Measurements from ENCODE around the gene WDR72.
"Not testable (repeated sequence)": the region's sequence is repeated elsewhere in the genome, so short reads cannot be mapped to it uniquely, and the experiment has no call there.

WDR72 gene

DNA sequence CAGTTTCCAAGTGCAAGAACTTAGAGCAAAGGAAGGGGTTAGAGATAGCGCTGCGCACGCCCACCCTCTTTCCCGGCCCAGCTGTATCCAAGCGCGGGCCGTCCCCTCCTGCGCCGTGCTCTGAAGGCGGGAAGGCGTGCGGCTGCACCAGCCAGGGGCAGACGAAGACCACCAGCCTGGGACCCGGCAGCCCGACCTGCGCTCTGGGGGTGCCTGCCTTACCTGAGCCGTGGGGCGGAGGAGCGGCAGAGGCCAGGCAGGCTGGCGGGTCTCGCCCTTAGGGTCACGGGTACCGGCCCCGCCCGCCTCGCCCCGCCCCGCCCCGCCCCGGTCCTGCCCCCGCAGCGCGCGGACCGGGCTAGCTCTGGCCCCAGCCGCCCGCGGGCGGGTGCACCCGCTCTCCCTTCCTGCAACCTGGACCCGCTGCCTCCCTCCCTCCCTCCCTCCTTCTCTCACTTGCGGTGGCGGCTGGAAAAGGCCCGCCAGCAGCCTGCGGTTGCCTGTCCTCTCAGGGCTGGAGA is at the start of gene WDR72:
TSS of gene WDR72 (minus strand) at position 253 of the 521 bp plus-strand sequence. CDS start 26,514 bp downstream, outside the sequence.
- DNase-seq, result no peak

GRCh38 chr15:53808058-53808706 is 48.7 kb upstream of the WDR72 start:
- no peak for DNase-seq

DNA sequence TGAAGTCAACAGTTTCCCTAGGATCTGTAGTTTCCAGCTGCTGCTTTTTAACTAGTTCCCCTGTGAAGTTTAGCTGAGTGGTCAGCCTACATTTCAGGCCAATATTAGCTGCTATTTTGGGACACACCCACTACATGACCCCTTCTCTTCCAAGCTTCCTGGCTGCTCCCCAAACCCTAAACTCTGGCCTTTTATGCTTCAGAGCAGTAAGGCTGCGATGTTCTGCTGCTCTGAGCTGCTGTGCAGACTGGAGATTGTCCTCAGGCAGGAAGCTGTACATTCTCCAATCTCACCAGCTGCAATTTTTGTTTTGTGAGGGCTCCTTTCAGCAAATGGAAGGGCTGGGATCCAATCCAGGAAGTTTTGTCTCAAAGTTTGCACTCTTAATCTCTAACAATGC is 48.0 kb upstream of the WDR72 start:
- DNase-seq, result no peak

GRCh38 chr15:53802672-53803071 is 43.2 kb upstream of the WDR72 start:
- DNase-seq, result no peak

DNA sequence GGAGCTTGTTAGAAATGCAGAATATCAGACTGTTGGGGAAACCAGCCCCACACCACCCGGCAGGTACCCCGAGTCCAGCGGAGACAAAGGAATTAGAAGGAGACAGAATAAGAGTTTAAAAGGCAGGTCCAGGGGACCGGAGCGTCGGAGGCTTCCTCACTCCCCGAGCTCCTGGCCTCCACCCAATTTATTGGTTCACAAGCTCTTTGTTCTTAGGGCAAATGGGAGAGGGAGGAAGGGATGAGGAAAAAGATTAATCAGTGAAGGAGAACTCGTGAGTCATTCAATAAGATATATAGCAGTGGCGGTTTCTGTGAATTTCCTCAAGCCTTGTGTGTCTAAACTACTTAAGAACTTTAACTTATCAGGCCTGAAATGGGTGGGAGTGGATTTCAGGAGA is 32.1 kb upstream of the WDR72 start:
- DNase-seq, result no peak

DNA sequence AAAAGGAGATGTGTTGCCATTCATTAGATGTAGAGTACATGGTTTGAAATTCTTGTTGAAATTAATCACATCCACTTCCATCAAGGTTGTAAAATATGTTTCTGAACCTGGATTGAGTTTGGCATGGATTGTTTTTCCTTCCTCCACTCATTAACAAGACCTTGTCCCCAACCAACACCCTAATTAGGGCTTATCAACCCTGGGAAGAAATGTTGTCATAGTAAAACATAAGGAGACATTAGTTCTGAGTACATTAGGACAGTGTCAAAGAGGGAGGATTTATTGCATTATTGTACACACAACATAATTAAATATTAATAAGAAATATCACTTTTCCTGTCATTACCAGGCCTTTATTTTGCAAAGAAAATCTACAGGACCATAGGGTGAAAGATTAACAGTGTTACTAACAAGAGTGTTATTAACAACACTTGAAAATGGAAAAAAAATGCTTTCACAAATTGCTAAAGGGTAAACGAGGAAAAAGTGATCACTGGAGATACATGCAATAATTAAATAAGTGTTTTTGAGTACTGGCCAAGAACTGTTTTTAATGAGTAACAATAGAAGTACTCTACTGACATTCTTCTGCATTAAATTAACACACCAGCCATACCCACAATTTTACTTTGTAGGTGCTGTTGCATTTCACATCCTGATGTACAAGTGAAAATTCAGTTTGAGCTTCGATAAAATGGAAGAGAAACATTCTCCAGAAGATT is 30.4 kb upstream of the WDR72 start:
- no peak for DNase-seq

GRCh38 chr15:53786401-53786800 is 26.9 kb upstream of the WDR72 start:
- DNase-seq, result no peak

- not testable (repeated sequence) for DNase-seq
Measured at GRCh38 chr15:53785241-53785640, 25.8 kb upstream of the WDR72 start.

- no peak for DNase-seq
Measured at GRCh38 chr15:53762916-53763315, 3.5 kb upstream of the WDR72 start.

- no peak for DNase-seq
Measured at GRCh38 chr15:53758412-53758811, 1.1 kb downstream of the WDR72 start.

DNA sequence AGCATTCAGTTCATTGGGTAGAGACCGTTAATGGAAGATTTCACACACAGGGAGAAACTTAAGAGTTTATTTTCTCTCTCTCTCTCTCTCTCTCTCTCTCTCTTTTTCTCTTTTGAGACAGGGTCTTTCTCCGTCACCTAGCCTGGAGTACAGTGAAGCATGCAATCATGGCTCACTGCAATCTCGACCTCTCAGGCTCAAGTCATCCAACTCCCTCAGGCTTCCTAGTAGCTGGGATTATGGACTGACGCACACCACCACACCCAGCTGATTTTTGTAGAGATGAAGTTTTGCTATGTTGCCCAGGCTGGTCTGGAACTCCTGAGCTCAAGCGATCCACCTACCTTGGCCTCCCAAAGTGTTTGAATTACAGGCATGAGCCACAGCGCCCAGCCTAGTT is 1.6 kb downstream of the WDR72 start:
- no peak for DNase-seq

GRCh38 chr15:53753813-53754212 is 5.7 kb downstream of the WDR72 start:
- DNase-seq, result no peak

DNA sequence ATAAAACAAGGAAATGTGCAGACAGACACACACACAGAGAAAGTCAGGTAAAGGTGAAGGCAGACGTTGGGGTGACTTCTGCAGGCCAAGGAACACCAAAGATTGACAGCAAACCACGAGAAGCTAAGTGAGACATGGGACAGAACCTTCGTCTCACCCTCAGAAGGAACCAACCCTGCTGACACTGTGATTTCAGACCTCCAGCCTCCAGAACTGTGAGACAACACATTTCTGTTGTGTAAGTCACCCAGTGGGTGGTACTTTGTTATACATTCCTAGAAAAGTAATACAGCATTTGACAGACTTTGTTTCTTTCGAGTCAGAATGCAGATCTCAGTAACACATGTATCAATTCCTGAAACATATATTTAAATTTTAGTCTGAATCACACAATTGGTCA is 7.1 kb downstream of the WDR72 start:
- no peak for DNase-seq

DNA sequence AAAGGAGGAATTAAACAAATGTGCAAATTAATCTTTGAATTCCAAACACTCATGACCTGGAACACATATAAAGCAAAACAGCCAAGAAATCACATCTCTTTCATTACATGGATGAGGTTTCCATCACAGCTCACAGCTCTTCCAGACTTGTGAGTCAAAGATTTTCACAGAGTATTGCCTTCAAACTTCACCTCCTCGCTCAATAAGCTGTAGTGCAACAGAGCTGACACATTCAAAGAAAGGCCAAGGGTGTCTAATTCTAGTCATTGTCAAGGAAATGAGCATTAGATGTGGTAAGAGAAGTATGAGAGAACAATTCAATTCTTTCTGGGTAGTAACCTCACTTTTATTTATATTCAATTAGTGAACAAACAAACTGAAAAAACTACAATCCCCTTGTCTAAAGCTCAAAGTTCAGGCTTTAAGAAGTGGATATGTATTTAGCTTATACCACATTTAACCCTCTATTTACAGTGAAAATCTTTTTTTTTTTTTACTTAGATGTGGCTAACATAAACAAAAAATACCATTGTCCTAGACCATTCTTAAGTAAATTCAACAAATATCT is 11.9 kb downstream of the WDR72 start:
- DNase-seq, result no peak

GRCh38 chr15:53746101-53746500 is 13.4 kb downstream of the WDR72 start:
- no peak for DNase-seq

GRCh38 chr15:53739651-53740050 is 19.8 kb downstream of the WDR72 start:
- DNase-seq, result no peak

GRCh38 chr15:53739187-53739586 is 20.3 kb downstream of the WDR72 start:
- DNase-seq, result no peak

- no peak for DNase-seq
Measured at GRCh38 chr15:53721334-53722087, 38.0 kb downstream of the WDR72 start.

- DNase-seq, result no peak
Measured at GRCh38 chr15:53716909-53717876, 42.3 kb downstream of the WDR72 start.

GRCh38 chr15:53713218-53713617 is 46.2 kb downstream of the WDR72 start:
- DNase-seq, result no peak

GRCh38 chr15:53710906-53711305 is 48.6 kb downstream of the WDR72 start:
- DNase-seq, result no peak

DNA sequence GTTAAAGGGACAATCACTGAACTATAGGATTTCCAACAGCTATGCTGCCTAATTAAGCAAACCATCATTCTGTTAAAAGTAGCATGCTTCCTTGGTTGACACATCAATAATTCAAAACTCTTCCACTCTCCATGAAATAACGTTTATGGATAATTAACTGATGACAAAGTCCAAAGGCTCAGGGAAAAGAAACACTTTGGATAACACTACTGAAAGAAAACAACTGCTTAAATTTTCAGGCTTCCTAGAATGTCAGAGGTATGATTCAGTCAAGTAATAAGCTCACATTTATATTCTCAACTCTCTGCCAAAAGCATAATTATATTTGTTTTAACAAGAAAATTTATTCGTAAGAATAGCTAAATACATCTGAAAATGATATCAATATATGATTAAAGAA is 49.6 kb downstream of the WDR72 start:
- no peak for DNase-seq

Data from stimulated activated CD4-positive, alpha-beta T cell treated with anti-CD3 and anti-CD28 coated beads, Interleukin-4, amount 100 ng/mL, for 4 hours (primary cell).